GM12874 (cell line): Measurements from ENCODE around the gene RGSL1.

Experiments
- TF ChIP-seq, protein P1 (sequence below): IDR thresholded peaks from 2 replicates; pipeline ENCODE4 v1.5.1; 2011; ENCODE audit warnings: low read depth, mild to moderate bottlenecking, control low read depth, low read length, moderate library complexity; ENCODE audit not compliant: insufficient read depth

RGSL1 gene

DNA sequence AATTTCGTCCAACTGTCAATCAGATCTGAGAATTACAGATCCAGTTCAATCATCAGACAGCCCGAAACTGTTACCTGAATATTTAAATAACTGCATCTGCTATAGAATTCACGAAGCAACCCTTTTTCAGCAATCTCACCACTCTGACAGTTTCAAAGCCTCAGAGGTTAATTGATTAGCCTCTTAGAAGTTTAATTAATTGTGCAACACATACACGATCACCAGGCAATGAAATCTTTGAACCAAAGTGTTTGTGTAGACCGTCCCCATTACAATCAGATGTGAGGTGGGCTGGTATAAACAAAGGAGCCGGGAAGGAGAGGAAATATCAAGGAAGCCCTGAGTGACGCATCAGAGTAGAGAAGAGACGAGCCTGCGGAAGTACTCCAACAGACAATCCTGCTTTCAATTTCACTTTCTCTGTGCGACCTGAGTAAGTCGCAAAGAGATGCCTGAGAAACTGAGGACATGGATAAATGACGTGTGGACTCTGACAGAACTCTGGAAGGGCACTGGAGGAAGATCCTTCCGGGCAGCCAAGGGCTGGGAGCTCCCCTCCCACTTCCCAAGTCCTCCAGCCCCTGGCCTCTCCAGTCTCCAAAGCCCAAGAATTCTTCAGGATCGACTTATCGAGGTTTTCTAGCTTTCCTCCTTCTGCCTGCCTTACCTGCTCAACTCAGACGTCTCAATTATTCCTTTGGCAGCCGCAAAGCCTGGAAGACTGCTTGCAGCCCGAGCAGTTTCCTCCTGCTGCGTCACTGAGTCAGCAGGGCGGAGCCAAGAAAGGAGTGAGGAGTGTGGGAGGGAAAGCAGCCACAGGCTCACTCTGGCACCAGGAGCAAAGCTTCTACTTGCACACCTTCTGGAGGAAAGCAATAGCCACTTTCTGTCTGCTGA lies 138.8 kb downstream of the RGSL1 start, which contains the start of gene RNASEL:
Gene RNASEL (minus strand): TSS at position 757 of the 897 bp plus-strand sequence. CDS start 2,450 bp downstream, outside the sequence.
- TF ChIP-seq, protein P1, sequence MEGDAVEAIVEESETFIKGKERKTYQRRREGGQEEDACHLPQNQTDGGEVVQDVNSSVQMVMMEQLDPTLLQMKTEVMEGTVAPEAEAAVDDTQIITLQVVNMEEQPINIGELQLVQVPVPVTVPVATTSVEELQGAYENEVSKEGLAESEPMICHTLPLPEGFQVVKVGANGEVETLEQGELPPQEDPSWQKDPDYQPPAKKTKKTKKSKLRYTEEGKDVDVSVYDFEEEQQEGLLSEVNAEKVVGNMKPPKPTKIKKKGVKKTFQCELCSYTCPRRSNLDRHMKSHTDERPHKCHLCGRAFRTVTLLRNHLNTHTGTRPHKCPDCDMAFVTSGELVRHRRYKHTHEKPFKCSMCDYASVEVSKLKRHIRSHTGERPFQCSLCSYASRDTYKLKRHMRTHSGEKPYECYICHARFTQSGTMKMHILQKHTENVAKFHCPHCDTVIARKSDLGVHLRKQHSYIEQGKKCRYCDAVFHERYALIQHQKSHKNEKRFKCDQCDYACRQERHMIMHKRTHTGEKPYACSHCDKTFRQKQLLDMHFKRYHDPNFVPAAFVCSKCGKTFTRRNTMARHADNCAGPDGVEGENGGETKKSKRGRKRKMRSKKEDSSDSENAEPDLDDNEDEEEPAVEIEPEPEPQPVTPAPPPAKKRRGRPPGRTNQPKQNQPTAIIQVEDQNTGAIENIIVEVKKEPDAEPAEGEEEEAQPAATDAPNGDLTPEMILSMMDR, result no peak

- TF ChIP-seq, protein P1, result no peak
Observed at GRCh38 chr1:182589520-182589919, 139.6 kb downstream of the RGSL1 start.

DNA sequence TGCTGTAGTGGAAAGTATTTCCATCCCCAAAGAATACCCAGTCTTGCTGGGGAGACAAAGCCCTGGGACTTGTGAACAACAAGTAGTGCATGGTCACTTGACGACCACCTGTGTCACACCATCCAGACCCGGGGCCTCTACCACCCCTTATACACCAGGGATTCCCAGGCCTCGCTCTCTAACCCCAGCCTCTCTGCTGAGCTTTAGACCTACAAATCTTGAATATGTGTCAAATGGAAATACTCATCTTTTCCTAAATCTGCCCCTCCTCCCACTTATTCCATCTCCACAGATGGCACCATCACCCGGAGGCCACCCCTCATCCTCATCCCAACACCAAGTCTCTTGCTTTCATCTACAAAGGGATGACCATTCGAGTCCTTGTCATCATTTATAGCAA lies 140.0 kb downstream of the RGSL1 start:
- TF ChIP-seq, protein P1, result no peak

DNA sequence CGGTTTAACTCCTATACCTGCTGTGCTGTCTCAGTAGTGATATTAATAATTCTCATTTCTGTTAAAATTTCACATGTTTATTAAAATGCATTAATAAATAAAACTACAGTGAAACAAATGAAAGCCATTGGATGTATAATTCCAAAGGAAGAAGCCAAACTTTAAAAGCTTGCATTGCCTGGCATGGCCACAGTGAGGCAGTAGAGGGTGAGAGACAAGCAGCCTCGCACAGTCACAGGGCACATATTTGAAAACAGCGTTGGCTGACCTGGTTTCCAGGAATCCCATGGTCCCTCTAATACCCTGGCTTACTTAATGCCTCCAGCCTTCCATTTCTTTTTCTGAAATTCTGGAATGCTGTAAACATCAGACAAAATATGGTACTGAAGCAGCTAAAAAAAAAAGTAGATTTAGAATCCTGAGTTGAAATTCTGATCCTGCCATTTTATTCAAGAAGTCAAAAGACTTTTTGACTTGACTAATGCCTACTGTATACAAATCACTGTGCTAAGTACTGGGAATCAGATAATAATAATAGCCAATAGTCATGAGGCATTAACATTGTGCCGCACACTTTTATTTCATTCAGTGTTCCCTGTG lies 145.8 kb downstream of the RGSL1 start:
- TF ChIP-seq, protein P1, result peak; percentile 86

DNA sequence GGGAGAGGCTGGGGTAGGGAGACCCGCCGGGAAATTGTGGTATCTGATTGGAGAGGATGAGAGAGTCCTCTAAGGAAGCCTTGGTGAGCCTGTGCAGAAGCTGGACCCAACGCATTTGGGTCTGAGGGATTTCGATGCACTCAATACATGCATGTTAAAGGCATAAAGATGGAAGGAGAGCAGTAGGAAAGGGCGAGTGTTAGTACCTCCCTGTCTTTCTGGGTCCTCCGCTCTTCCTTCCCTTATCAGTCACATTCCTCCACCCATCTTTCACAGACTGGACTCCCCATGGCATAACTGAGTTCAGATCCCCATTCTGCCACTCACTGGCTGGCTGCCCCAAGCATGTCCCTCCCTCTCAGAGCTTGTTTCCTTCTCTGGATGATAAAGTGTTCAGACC lies 147.0 kb downstream of the RGSL1 start:
- TF ChIP-seq, protein P1, result no peak

- TF ChIP-seq, protein P1, result no peak
Observed at GRCh38 chr1:182598296-182598695, 148.3 kb downstream of the RGSL1 start.

DNA sequence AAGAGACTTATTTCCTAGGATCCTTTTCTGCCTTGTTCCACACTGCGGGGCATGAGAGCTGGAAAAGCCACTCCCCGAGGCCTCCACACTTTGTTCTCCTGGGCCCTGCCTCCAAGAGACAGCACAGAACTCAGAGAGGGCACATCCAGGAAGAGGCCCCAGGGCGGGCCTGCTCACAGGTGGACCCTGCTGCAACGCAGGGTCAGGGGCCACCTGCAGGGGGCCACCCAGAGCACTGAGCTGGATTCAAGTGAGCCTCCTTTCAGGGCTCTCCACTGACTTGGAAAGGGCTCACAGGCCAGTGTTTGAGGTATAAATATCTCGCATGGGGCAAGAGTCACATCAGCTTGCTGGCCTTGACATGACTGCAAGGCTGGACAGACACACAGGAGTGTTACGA lies 149.4 kb downstream of the RGSL1 start:
- TF ChIP-seq, protein P1, result peak; percentile 67
